GM18517 (cell line): Measurements from ENCODE around the gene FAM234A.
"Not testable (repeated sequence)": the region's sequence is repeated elsewhere in the genome, so short reads cannot be mapped to it uniquely, and the experiment has no call there.

Experiments used
- ATAC-seq: cut with Tn5 transposase; IDR thresholded peaks from one replicate; pipeline ENCODE4 v1.9.1; 2021; ENCODE audit warnings: mild to moderate bottlenecking, moderate library complexity; ENCODE audit not compliant: unreplicated experiment

FAM234A gene

DNA sequence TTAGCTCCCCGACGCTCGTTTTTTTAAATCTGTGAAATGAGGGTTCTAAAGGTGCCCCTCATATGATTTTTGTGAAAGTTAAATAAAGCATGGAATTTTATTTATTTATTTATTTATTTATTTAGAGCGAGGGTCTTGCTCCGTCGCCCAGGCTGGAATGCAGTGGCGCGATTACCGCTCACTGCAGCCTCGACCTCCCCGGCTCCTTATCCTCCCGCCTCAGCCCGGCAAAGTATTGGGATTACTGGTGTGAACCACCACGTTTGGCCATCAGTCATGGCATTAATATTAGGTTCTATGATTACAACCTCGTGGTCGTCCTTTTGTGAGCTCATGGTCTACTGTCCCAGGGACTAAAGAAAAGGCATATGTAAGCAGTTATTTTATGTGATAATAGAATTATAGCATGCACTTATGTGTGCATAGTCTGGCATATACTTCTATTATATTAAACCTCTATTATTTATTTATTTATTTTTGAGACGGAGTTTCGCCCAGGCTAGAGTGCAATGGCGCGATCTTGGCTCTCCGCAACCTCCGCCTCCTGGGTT, 4.8 kb upstream of the FAM234A start:
- no peak for ATAC-seq

DNA sequence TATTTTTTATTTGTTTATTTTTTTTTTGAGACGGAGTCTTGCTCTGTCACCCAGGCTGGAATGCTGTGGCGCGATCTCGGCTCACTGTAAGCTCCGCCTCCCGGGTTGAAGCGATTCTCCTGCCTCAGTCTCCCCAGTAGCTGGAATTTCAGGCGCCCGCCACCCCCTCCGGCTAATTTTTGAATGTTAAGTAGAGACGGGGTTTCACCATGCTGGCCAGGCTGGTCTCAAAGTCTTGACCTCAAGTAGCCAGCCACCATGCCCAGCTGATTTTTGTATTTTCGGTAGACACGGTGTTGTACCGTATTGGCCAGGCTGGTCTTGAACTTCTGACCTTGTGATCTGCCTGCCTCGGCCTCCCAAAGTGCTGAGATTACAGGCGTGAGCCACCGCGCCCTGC, 4.3 kb upstream of the FAM234A start:
- not testable (repeated sequence) for ATAC-seq

DNA sequence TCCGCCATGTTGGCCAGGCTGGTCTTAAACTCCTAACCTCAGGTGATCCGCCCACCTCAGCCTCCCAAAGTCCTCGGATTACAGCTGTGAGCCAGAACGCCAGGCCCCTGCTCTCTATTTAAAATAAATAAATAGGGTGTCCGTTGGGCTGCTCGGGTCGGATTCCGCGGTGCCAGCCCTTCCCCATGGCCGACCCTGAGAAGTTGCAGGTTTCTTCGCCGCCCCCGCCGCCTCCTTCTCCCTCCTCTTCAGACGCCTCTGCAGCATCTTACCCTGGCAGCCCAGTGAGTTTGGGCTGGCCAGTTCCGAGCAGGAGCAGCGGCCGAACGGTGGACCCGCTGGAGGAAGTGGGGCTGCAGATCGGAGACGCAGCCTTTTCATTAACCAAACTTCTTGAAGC, 3.7 kb upstream of the FAM234A start:
- no peak for ATAC-seq

DNA sequence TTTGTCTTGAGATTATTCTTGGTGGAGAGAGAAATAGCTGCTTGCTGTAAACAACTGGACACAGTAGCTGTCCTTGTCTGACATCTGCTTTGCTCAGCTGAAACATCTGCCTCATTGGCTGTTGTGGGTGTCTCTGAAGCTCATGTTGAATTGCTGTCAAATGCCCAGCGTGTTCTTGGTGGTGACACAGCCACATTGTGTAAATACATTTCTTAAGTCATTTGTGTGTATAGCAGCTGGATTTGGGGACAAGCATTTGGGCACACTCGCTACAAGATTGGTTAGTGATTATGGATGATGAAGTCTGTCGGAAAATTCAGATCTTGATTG, 5.3 kb downstream of the FAM234A start:
- no peak for ATAC-seq

DNA sequence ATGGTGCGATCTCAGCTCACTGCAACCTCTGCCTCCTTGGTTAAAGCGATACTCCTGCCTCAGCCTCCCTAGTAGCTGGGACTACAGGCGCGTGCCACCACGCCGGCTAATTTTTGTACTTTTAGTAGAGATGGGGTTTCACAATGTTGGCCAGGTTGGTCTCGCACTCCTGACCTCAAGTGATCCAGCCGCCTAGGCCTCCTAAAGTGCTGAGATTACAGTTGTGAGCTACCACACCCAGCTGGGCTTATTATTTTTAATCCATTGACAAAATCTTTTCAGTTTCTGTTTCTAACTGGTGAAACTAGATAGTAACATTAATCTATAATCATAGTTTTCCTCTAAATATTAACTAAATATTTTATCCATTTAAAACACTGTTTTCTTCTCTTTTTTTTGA, 5.9 kb downstream of the FAM234A start:
- no peak for ATAC-seq

DNA sequence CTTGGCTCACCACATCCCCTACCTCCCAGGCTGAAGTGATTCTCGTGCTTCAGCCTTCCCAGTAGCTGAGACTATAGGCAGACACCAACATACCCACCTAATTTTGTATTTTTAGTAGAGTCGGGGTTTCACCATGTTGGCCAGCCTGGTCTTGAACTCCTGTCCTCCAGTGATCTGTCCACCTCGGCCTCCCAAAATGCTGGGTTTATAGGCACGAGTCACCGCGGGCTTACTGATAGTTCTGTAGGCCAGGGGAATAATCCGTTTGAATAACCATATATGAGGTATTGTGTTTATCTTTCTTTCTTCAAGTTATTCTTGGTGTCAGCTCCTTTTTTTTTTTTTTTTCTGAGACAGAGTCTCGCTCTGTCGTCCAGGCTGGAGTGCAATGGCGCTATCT, 7.7 kb downstream of the FAM234A start:
- ATAC-seq: no peak

DNA sequence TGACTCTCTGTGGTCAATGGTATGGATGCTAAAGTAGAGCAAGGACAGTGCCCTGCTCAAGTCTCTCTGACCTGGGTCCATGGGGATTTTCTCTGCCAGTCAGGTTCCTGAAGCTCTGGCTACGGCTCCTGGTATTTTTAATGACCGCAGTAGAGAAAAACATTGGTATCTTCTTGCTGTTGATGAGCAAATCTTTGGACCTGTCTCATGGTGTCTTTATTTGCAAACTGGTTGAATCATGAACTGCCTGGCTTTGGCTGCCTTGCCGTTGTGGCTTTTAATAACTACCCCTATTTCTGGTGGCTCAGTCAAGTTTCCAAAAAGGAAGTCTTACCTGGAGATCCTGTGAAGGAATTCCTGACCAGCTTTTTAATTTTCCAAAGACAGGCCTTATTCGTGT, 8.7 kb downstream of the FAM234A start:
- ATAC-seq: no peak

DNA sequence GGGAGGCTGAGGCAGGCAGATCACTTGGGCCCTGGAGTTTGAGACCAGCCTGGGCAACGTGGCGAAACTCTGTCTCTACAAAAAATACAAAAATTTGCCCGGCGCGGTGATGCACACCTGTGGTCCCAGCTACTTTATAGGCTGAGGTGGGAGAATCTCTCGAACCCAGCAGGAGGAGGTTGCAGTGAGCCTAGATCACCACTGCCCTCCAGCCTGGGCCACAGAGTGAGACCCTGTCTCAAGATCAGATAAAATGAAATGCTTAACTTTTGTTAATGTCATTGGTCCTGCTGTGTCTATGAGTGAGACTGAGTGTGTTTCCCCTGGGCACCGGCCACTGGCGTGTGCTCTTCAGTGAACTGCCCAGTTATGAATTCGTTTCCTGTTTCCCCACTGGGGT, 10.5 kb downstream of the FAM234A start:
- no peak for ATAC-seq

DNA sequence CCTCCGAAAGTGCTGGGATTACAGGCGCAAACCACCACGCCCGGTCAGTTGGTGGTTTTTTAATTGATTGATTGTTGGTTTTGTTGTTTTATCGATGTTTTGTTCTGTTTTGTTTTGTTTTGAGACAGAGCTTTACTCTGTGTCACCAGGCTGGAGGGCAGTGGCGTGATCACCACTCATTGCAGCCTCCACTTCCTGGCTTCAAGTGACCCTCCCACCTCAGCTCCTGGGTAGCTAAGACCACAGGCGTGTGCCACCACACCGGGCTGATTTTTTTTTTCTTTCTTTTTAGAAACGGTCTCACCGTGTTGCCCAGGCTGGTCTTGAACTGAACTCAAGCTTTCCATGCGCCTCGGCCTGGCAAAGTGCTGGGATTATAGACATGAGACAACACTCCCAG, 12.4 kb downstream of the FAM234A start:
- ATAC-seq: no peak

DNA sequence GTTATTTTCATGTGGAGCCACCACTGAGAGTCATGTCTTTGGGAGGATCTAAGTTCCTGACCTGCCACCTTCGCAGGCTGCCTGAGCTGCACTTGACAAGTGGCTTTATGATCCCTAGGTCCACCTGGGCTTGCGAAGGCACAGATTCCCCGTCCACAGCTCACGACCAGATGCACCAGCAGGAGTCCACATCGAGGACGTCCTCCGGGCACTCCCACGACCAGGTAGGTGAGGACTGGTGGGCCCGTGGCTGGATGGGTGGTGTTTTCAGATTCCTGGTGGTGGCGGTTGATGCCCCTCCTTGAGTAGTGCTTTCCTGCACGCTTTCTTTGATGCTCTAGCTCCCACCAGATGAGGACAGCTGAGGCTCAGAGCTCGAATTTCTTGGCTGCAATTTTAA, 14.8 kb downstream of the FAM234A start:
- no peak for ATAC-seq

DNA sequence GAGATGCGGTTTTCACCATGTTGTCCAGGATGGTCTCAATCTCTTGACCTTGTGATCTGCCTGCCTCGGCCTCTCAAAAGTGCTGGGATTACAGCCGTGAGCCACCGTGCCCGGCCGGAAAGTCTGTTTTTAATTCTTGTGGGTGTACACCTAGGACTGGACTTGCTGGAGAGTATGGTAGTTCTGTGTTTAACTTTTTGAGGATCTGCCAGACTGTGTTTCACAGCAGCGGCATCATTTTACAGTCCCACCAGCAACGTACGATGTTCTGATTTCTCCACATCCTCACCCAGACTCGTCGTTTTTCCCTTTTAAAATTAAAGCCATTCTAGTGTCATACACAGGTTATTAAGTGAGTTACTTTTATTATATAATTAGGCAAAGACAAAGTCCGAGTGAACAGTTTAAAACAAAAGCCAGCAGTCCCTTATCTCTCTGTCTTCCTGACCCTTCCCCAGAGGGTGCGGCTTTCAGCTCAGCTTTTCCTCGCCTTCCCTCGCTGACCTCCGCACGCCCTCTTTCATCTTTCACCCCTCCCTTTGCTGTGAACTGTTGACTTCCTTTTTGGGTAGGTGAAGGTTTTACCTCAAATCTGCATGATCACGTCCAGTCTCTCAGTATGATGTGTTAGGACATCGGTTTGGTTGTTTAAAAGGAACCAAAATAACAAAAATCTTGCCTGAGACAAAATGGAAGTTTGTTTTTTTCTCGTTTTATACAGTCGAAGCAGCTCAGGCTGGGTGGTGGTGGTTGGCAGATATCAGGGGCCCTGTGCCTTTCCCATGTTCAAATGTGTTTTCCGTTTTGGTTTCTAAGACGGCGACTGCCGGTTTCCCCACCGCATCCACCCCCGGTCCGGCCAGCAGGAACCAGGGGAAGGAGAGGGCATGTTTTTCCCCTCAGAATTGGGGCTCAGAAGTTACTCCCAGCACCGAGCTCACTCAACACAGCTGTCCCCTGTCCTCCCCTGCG, 18.0 kb downstream of the FAM234A start:
- ATAC-seq: peak; percentile 51

DNA sequence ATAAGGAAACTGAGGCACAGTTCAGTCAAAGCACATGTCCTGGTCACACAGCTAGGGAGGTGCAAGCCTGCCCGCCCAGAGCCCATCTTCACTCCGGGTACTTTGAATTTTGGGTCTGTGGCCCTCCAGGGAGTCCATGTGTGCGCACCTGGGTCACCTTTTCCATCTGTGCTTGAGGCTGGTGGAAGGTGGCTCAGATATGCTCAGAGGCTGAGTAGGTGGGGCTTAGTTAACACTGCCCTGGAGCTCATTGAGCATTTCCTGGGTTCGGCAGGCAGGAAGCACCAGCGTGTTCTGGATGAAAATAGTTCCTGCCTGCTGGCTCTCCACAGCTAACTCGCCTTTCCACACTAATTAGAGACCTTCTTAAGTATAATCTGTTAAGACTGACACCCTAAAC, 19.2 kb downstream of the FAM234A start:
- no peak for ATAC-seq

DNA sequence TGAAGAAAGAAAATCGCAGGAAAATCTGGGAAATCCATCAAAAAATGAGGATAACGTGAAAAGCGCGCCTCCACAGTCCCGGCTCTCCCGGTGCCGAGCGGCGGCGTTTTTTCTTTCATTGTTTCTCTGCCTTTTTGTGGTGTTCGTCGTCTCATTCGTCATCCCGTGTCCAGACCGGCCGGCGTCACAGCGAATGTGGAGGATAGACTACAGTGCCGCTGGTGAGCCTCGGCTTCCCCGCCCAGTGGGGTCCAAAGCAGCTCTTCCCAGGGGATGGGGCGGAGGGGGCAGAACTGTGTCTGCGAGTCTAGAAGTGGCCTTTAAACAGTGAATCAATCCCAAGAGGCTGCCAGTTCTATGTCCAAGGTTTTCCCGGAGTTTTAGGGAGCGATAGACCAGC, 19.8 kb downstream of the FAM234A start:
- no peak for ATAC-seq

DNA sequence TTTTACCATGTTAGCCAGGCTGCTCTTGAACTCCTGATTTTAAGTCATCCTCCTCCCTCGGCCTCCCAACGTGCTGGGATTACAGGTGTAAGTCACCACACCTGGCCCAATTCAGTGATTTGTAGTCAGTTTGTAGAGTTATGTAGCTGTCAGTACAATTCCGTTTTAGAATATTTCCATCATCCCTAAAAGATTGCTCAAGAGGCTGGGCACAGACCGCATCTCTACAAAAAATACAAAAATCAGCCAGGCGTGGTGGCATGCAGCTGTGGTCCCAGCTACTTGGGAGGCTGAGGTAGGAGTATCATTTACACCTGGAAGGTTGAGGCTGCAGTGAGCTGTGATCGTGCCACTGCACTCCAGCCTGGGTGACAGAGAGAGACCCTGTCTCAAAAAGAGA, 20.6 kb downstream of the FAM234A start:
- ATAC-seq: no peak

DNA sequence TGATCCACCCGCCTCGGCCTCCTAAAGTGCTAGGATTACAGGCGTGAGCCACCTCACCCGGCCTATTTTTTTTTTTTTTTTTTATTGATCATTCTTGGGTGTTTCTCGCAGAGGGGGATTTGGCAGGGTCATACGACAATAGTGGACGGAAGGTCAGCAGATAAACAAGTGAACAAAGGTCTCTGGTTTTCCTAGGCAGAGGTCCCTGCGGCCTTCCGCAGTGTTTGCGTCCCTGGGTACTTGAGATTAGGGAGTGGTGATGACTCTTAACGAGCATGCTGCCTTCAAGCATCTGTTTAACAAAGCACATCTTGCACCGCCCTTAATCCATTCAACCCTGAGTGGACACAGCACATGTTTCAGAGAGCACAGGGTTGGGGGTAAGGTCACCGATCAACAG, 23.5 kb downstream of the FAM234A start:
- not testable (repeated sequence) for ATAC-seq

DNA sequence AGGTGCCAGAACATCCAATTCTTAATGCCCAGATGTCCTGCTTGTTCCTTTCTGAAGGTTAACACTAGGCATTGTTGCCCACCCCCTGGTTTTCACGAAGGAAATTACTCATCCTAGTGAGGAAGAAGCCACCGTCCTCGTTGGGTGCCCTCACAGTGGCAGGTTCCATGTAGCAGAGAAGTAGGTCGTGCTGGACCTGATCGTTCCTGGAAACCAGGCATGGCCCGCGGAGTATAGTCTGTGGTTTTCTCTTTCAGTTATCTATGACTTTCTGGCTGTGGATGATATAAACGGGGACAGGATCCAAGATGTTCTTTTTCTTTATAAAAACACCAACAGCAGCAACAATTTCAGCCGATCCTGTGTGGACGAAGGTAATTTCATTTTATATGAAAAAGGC, 24.6 kb downstream of the FAM234A start:
- no peak for ATAC-seq

DNA sequence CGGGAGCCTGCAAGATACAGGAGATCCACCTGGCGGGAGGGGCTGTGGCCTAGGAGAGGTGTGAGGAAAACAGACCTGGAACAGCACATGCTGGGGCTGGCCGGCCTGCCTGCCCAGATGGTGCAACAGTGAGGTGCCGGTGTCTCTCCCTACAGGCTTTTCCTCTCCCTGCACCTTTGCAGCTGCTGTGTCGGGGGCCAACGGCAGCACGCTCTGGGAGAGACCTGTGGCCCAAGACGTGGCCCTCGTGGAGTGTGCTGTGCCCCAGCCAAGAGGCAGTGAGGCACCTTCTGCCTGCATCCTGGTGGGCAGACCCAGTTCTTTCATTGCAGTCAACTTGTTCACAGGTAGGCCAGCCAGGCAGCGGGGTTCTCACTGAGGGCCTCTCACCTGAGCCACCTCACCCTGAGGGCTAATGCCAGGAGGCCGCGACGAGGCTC, 25.2 kb downstream of the FAM234A start:
- ATAC-seq: no peak

DNA sequence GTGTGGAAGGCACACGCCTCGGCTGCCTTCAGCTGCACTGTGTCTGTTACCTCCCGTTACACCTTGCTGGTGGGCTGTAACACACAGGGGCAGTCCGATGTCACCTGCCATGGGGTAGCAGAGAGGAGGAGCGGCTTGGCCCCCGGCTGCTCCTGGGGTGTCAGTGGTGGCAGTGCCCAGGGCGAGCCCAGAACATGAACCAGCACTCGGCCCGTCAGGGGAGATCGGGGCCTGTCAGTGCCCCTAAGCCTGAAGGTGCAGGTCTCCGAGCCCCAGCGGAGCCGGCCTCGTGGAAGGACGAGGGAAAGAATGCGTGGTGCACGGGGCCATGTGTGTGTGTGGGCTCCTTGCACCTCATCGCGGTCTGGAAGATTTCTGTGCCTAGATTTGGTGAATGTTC, 25.7 kb downstream of the FAM234A start:
- no peak for ATAC-seq

DNA sequence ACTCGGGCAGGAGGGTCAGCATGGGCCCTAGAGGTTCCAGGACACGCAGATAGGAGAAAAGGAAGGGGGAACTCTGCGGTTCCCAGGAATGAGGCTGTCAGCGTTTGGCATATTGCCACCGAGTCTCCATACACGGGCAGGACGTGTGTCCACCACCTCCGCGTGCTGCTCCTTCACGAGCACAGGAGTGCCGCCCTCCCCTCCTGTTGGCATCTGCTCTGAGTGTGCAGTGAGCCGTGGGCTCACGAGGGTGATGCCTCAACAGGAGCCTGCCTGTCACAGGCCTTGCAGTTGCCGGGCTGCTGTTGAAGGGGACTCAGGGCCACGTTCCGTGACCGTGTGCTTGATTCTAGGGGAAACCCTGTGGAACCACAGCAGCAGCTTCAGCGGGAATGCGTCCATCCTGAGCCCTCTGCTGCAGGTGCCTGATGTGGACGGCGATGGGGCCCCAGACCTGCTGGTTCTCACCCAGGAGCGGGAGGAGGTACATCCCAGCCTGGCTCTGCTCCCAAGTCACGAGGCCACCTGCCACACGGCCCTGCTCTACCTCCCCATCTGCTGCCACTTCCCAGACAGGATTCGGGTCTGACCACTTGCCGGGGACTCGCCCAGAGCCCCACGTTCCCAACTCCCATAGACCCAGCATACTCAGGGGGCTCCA, 26.5 kb downstream of the FAM234A start:
- ATAC-seq: no peak

DNA sequence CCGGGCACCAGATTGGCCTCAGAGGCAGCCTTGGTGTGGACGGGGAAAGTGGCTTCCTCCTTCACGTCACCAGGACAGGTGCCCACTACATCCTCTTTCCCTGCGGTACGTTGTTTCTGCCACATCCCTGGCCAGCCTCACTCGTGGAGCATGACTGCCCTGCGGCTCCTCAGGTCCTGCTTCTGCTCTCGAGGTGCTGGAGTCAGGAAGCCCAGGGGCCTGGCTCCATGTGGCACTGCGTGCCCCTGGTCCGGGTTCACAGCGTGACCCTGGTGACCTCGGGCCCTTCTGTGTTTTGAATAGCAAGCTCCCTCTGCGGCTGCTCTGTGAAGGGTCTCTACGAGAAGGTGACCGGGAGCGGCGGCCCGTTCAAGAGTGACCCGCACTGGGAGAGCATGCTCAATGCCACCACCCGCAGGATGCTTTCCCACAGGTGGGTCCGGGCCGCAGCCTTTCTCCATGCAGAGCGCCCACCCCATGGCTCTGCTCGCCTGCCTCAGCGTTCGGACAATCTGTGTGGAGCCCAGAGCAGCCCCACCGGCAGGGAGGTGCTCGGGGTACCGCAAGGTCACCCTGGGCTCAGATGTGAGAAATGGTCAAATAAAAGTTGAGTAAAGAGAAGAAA, 27.6 kb downstream of the FAM234A start:
- no peak for ATAC-seq

DNA sequence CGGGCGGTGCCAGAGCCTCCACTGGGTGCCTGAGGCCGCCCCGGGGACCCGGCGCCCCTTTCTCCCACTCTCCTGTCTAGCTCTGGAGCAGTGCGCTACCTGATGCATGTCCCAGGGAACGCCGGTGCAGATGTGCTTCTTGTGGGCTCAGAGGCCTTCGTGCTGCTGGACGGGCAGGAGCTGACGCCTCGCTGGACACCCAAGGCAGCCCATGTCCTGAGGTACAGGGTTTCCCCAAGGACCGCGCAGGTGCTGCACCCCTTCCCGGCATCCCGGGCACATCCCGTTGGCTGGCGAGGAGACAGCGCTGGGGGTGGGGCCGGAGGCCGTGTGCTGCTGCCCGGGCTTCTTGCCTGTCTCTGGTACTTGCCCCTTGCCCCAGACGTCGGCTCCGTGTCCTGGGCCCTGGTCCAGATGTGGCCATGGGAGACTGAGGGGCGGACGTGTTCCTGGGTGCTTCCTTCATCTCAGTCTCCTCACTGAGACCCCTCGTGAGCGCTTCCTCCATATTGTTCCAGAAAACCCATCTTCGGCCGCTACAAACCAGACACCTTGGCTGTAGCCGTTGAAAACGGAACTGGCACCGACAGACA, 28.7 kb downstream of the FAM234A start:
- no peak for ATAC-seq
